ENCODE data around the gene ORC3.
A peak's percentile ranks its signal among the peaks of the same experiment; 100 is the strongest.

Gene ORC3

GRCh38 chr6:87589693-87590416, at the start of gene ORC3, which contains the start of gene RARS2:
Gene ORC3, plus strand, starts transcription at chr6:87590135. Its CDS starts 34 bp downstream, at chr6:87590169.
Gene RARS2, minus strand, starts transcription at chr6:87589987. Its CDS starts 30 bp downstream, at chr6:87589957.
- peak; percentile 96 to 98 (median 98) for DNase-seq

GRCh38 chr6:87540539-87540938, 49.4 kb upstream of the ORC3 start:
- no peak for DNase-seq

GRCh38 chr6:87541041-87541440, 48.9 kb upstream of the ORC3 start:
- no peak for DNase-seq

- DNase-seq = no peak
Observed at GRCh38 chr6:87541744-87542143, 48.2 kb upstream of the ORC3 start.

- DNase-seq = no peak
Observed at GRCh38 chr6:87543696-87544473, 46.0 kb upstream of the ORC3 start.

GRCh38 chr6:87544474-87544735, 45.5 kb upstream of the ORC3 start:
- no peak for DNase-seq

- no peak for DNase-seq
Observed at GRCh38 chr6:87551799-87552198, 38.1 kb upstream of the ORC3 start.

- no peak for DNase-seq
Observed at GRCh38 chr6:87553159-87553765, 36.7 kb upstream of the ORC3 start.

- no peak for DNase-seq
Observed at GRCh38 chr6:87555506-87555905, 34.4 kb upstream of the ORC3 start.

- no peak for DNase-seq
Observed at GRCh38 chr6:87558446-87558845, 31.5 kb upstream of the ORC3 start.

- no peak for DNase-seq
Observed at GRCh38 chr6:87561017-87561416, 28.9 kb upstream of the ORC3 start.

GRCh38 chr6:87572021-87572420, 17.9 kb upstream of the ORC3 start:
- DNase-seq = no peak

- DNase-seq = no peak
Observed at GRCh38 chr6:87572883-87573282, 17.1 kb upstream of the ORC3 start.

- no peak for DNase-seq
Observed at GRCh38 chr6:87573307-87574024, 16.5 kb upstream of the ORC3 start.

GRCh38 chr6:87574237-87574804, 15.6 kb upstream of the ORC3 start:
- no peak for DNase-seq

- no peak for DNase-seq
Observed at GRCh38 chr6:87575423-87575822, 14.5 kb upstream of the ORC3 start.

- DNase-seq = no peak
Observed at GRCh38 chr6:87583822-87584221, 6.1 kb upstream of the ORC3 start.

- no peak for DNase-seq
Observed at GRCh38 chr6:87586371-87587077, 3.4 kb upstream of the ORC3 start.

GRCh38 chr6:87588756-87589407, 1.1 kb upstream of the ORC3 start:
- peak in 1 of 3 donors; percentile 13 for DNase-seq

- no peak for DNase-seq
Observed at GRCh38 chr6:87590417-87590880, 514 bp downstream of the ORC3 start.

GRCh38 chr6:87590990-87591389, 1.1 kb downstream of the ORC3 start:
- DNase-seq = no peak

- DNase-seq = peak in 2 of 3 donors; percentile 23 to 42
Observed at GRCh38 chr6:87600576-87600975, 10.6 kb downstream of the ORC3 start.

All from suppressor macrophage treated with lipopolysaccharide for 1 hour (primary cell).